NCI-H1694 (cell line): Measurements from ENCODE around the gene ITGA8.
"Not testable (repeated sequence)": the region's sequence is repeated elsewhere in the genome, so short reads cannot be mapped to it uniquely, and the experiment has no call there.

Experiments
- DNase-seq: peaks from one replicate; lab custom pipeline; 2025; lab: John Stamatoyannopoulos, UW

Gene ITGA8

GRCh38 chr10:15550950-15551349 lies 168.8 kb downstream of the ITGA8 start:
- DNase-seq: no peak

GRCh38 chr10:15548331-15548730 lies 171.4 kb downstream of the ITGA8 start:
- DNase-seq: no peak

DNA sequence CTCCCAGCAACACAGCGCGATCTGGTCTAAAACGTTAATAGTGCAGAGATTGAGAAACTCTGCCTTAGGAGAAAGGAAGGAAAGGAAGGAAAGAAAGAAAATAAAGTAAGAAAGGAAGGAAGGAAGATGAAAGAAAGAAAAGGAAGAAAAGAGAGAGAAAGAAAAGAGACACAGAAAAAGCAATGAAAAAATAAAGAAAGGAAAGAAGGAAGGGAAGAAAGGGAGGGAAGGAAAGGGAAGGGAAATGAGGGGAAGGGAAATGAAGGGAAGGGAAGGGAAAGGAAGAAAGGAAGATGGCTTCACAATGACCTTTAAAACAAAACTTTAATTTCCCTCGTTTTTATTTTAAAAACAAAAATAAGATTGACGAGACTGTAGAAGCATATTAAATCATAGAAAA lies 173.1 kb downstream of the ITGA8 start:
- no peak for DNase-seq

- no peak for DNase-seq
These were observed 173.8 kb downstream of the ITGA8 start for GRCh38 chr10:15545884-15546283.

DNA sequence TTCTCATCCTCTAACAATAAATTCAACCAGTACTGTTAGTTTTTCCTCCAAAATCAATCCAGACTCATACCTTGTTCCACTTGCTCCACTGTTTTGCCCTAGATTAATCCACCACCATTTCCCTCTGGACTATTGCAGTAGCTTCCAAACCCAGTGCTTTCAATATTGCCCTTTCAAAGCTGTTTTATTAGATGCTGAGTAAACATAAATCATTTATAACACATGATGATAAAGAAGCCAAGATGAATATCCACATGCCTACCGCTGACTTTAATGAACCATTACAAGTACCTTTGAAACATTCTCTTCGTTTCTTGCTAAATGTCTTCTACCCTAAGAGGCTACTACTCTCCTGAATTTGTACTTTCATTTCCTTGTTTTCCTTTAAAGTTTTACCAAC lies 174.5 kb downstream of the ITGA8 start:
- no peak for DNase-seq

DNA sequence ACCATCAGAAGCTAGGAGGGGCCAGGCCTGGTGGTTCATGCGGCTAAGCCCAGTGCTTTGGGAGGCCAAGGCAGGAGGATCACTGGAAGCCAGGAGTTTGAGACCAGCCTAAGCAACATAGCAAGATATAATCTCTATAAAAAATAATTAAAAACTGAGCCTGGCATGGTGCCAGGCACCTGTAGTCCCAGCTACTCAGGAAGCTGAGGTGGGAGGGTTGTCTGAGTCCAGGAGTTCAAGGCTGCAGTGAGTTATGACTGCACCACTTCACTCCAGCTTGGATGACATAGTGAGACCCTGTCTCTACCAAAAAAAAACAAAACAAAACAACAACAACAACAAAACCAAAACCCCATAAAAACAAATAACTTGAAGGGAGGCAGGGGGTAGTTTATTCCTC lies 175.7 kb downstream of the ITGA8 start:
- DNase-seq: no peak

- DNase-seq: no peak
These were observed 176.9 kb downstream of the ITGA8 start for GRCh38 chr10:15542817-15543216.

- DNase-seq: no peak
These were observed 178.3 kb downstream of the ITGA8 start for GRCh38 chr10:15541376-15541775.

DNA sequence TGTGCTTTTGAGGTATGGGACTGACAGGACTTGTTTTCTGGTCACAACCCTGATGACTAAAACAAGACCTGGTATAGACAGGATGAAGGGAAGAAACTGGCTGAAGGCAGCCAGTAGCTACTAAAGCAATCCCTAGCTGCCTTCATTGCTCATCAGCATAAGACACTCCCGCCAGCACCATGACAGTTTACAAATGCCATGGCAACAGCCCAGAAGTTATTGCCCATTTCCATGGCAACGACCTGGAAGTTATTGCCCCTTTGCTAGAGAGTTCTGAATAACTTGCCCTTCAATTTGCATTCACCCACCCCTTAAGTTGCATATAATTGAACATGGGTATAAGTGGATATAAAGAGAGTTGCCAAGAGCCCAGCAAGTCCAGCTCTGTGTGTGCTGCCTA lies 179.0 kb downstream of the ITGA8 start:
- no peak for DNase-seq

- DNase-seq: no peak
These were observed 180.5 kb downstream of the ITGA8 start for GRCh38 chr10:15539262-15539661.

- not testable (repeated sequence) for DNase-seq
These were observed 184.7 kb downstream of the ITGA8 start for GRCh38 chr10:15534928-15535538.

DNA sequence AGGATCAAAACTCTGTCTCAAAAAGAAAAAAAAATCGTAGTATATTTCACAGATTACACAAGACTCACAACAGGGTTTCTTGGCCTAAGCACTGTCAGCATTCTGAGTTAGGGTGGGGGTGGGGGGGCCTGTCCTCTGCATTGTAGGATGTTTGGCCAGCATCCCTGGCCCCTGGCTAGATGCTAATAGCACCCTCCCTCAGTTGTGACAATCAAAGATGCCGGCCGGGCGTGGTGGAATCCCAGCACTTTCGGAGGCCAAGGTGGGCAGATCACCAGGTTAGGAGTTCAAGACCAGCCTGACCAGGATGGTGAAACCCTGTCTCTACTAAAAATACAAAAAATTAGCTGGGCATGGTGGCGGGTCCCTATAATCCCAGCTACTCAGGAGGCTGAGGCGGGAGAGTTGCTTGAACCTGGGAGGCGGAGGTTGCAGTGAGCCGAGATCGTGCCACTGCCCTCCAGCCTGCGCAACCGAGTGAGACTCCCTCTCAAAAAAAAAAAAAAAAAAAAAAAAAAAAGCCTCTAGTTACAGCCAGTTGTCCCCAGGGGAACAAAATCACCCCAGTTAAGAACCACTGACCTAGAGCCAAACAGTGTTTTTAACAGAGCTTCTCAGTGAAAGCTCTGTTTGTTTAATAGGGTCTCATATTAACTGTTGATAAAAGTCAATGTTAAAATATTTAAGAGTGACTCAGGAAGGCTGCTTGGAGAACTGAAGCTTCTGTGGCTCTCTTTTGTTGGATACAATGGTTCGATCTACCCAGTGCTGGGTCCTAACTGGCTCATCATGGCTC lies 187.6 kb downstream of the ITGA8 start:
- DNase-seq: no peak

DNA sequence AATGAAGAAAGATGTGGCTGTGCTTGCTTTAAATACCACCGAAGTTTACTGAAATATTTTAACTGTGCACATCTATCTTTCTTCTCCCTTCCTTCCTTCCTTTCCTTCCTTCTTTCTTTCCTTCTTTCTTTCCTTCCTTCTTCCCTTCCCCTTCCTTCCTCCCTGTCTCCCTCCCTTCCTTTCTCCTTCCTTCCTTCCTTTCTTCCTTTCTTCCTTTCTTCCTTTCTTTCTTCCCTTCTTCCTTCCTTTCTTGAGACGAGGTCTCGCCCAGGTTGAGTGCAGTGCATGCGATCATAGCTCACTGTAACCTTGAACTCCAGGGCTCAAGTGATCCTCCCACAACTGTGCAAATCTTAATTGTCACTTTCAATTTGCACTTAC lies 190.9 kb downstream of the ITGA8 start:
- DNase-seq: no peak

GRCh38 chr10:15526754-15527153 lies 193.0 kb downstream of the ITGA8 start:
- no peak for DNase-seq

- DNase-seq: no peak
These were observed 198.3 kb downstream of the ITGA8 start for GRCh38 chr10:15521328-15521903.

DNA sequence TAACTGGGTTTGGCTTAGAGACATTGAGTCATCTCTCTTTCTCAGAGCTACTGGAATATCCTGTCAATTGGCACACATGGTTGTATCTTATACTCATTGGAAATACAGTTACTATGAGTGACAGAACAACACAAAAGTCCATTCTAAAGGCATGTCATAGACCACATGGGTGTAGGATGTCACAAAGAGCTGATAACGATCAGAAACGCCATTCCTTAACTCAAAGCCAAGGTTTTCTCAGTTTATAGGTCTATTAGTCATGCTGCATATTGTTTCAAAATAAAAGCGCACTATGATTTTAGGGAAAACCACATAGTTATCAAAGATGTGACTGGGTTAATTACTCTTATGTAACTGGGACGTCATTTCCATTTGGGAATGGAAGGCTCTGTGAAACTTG lies 201.5 kb downstream of the ITGA8 start:
- DNase-seq: no peak

DNA sequence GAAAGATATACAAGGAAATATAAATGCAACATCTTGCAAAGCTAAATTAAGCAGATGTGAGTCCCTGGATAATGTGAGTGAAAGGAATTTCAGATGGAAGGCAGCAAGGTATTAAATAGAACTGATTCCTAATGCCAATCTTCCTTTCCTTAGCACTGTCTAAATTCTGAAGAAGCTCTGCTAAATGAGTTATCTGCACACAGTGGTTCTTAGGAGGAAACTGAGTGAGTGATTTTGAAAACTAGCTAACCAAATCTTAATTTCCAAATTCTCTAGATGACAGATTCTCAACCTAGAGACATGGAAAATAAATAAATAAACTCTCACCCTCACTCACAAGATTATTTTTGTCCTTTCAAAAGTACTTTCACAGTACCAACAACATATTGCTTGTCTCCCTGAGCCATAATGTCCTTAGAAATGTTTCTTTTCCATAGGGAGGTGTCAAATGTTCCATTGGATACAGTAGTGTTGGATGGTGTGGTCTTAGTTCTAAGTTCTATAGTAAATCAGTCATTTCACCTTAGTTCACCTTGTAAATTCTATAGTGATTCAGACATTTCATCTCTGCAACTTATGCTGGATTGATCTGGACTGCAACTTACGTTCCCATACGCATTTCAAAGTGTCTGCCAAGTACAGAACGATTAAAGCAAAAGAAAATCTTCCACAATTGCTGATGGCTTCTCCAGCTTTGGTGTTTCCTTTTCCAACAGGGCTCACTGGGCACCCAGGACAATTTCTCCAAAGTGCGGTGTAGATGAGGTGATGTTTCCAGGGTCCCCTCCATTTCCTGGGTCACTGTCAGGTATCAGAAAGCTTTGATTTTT lies 203.3 kb downstream of the ITGA8 start:
- DNase-seq: no peak

GRCh38 chr10:15515202-15515601 lies 204.5 kb downstream of the ITGA8 start:
- no peak for DNase-seq

GRCh38 chr10:15510963-15511362 lies 208.8 kb downstream of the ITGA8 start:
- no peak for DNase-seq

DNA sequence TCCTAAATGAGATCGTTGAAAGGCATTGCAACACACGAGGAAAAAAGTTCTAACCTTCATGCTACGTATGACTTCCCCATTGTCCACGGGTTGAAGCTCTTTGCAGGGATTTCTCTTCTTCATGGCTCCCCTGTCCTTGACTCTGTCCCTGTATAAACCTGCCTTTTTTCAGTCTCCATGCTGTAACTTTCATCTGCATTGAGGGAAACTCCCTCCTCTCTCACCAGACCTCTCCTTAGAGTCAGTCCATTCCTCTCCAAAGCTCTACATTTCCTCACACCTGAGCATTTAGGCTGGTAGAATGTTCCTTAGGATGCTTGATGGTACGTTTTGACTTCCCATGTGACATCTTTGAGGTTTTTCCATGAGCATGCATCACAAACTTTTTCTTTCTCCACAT lies 214.4 kb downstream of the ITGA8 start:
- no peak for DNase-seq

GRCh38 chr10:15504101-15504840 lies 215.5 kb downstream of the ITGA8 start:
- DNase-seq: no peak
